Activated CD8-positive, alpha-beta memory T cell treated with anti-CD3 and anti-CD28 coated beads, Interleukin-2, amount 50 U/mL, for 4 hours (primary cell): ENCODE data around the gene SLC22A15.
"Not testable (repeated sequence)": the region's sequence is repeated elsewhere in the genome, so short reads cannot be mapped to it uniquely, and the experiment has no call there.

Experiments
- DNase-seq: peaks from one replicate; pipeline ENCODE4 v3.0.0-alpha.2; 2020

The SLC22A15 gene

DNA sequence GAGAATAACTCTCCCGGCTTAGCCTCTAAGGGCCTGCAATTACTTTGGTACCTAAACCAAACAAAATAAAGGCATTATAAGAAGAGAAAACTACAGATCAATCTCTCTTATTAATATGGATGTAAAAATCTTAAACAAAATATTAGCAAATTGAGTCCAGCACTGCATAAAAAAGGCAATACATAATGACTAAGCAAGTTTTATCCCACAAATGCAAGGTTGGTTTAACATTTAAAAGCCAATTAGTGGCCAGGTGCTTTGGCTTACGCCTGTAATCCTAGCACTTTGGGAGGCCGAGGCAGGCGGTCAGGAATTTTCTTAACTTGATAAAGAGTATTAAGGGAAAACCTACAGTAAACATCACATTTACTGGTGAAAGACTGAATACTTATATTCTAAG lies 67.8 kb downstream of the SLC22A15 start:
- no peak for DNase-seq

DNA sequence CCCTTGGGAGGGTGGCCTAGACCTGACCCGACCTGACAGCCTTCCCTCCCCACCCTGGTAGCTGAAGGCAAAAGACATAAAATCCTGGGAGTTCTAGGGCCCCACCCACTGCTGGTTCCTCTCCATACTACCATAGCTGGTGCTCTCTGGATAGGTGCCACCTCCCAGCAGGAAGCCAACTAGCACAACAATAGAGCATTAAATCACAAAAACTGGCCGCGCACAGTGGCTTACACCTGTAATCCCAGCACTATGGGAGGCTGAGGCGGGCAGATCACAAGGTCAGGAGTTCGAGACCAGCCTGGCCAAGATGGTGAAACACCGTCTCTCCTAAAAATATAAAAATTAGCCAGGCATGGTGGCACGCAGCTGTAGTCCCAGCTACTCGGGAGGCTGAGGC lies 70.6 kb downstream of the SLC22A15 start:
- not testable (repeated sequence) for DNase-seq

DNA sequence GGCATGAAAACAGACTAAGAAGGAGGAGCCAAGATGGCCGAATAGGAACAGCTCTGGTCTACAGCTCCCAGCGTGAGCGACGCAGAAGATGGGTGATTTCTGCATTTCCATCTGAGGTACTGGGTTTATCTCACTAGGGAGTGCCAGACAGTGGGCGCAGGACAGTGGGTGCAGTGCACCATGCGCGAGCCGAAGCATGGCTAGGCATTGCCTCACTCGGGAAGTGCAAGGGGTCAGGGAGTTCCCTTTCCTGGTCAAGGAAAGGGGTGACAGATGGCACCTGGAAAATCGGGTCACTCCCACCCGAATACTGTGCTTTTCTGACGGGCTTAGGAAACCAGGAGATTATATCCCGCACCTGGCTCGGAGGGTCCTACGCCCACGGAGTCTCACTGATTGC lies 75.6 kb downstream of the SLC22A15 start:
- DNase-seq = not testable (repeated sequence)

DNA sequence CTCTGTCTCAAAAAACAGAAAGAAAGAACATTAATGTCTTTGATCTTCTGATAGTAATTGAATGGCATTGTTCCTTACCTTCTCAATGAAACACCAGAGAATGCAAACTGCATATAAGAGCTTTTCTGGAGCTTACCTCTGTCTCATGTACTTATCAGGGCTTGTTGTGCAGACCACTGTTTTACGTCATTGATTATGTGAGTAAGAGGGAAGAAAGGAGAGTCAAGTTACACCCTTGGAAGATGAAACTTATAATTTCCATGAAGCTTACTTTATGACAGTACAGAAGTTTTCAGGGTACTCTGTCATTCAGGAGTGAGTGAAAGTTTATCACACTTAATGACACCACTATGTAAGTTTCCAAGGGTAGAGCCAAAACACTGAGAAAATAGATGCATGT lies 85.9 kb downstream of the SLC22A15 start:
- no peak for DNase-seq

DNA sequence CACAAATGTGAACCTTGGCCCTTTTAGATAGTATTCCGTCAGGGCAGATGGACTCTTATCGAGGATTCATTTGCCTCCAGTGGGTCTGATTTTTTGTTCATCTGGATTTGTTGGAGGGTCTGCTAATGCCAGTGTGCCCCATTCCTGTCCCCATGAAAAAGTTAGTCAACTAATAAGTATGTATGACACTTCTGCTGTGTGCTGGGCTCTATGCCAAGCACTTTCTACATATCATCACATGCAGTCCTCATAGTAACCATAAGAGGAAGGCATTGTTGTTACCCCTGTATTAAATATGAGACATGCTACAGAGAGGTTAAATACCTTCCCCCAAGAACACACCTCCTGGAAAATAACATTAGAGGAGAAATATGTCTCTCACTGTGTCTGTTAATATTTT lies 88.3 kb downstream of the SLC22A15 start:
- DNase-seq = no peak

DNA sequence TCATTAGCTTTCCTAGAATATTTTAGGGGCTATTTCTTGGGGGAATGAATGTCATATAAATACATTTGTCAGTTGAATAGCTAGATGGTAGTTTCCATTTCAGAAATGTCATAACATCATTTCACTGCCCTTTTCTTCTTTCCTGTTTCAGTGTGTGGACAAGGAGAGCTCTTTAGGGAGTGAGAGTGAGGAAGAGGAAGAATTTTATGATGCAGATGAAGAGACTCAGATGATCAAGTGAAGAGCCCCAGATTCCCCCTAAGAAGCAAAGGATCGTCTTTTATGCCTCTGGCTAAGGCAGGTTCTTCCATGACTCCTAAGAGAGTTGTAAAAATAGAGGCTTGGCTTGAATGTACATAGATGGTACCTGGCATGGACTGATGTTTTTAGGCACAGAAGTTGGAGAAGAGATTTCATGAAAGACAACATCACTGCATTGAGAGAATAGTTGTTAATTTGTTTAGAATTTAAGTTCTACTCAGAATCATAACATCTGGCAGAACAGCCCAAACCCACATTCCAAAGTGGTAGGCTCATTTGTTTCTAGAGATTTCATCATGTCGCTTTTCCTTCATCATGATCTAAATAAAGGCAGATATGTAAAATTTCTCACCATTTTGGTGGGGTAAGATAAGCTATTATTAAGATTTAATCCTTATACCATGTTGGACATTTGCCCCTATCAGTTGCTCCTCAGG lies 90.7 kb downstream of the SLC22A15 start:
- no peak for DNase-seq

DNA sequence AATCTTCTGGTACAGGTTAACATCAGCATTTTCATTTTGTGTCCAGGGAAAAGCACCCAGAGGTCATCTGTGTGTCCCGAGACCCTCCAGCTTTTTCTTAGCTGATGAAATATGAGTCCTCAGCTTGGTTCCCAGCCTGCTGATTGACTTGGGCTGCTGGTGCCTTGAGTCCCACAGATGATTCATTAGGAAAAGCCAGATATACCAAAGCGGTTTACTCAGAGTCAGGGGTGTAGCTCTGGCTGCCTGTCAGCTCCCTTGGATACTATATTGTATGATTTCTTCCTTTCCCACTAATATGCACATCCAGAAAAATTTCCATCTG lies 91.2 kb downstream of the SLC22A15 start:
- DNase-seq = no peak

DNA sequence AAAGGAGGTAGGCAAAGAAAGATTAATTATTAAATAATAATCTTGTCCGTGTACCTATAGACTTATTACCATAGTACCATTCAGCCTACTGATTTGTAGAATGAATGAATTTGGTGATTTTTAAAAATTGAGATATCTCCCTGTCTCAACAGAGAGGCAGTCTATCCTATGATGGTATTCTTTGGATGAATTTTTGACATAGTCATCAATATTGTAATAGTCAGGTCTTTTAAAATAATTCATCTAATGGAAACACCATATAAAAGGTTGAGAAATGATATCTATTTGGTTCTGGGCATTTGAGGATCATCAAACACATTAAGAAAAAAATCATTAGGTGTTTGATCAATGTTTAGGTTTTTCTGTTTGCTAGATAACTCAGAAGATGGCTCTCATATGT lies 99.3 kb downstream of the SLC22A15 start:
- no peak for DNase-seq

DNA sequence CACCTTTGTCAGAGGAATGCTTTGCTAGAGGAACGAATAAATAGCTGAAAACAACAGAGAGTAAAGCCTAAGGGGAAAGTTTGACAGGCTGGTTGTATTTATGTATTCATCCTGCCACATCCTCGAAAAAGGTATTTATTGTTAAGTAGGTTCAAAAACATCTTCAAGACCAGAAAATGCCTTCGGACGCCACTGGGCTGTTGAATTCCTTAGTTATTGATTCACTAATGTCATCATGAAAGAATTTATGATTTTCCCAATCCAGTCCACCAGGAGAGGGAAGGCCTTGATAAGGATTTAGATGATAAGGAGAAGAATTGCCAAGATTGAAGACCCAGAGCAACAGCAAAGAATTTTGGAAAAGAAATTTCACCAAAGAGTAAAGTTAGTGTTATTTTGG lies 99.7 kb downstream of the SLC22A15 start:
- no peak for DNase-seq

DNA sequence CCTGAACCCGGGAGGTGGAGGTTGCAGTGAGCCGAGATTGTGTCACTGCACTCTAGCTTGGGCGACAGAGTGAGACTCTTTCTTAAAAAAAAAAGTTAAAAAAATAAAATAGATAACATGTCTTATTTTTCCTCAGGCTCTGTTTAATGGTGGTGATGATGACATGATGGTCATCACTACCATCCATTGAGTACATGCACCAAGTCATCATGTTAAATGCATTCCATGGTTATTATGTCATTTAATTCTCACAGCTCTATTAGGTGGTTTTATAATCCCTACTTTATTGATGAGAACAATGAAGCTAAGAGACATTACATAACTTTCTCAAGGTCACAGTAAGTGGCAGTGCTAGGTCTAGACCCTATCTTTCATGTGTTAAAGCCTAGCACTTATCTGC lies 100.5 kb downstream of the SLC22A15 start:
- DNase-seq = no peak

DNA sequence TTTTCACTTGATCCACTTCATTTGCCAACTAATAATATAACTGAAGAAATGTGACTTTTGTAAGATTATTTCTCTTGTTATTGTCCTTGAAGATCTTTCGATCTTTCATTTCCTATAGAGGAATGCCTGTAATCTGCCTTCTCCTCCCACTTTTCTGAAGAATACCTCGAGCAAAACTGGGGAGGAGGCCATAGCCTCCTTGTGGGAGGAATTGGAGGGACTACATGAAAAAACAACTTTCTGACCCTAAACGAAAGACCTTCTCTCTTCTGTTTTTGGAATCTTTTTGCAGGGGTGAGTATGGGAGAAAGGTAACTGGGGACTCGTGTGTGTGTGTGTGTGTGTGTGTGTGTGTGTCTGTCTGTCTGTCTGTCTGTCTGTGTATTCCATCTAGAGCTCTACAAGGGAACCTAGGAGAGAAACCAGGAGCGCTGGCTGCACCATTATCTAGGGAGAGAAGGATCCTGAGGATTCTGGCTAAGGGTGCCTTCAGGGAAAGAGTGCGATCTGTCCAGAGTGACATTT lies 102.4 kb downstream of the SLC22A15 start:
- no peak for DNase-seq

DNA sequence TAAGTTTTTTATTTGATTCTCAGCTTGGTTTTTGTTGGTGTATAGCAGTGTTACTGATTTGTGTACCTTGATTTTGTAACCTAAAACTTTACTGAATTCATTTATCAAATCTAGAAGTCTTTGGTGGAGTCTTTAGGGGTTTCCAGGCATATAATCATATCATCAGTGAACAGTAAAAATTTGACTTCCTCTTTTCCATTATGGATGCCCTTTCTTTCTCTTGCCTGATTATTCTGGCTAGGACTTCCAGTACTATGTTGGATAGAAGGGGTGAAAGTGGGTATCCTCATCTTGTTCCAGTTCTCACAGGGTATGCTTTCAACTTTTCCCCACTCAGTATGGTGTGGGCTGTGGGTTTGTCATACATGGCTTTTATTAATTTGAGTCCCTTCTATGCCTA lies 111.3 kb downstream of the SLC22A15 start:
- no peak for DNase-seq

DNA sequence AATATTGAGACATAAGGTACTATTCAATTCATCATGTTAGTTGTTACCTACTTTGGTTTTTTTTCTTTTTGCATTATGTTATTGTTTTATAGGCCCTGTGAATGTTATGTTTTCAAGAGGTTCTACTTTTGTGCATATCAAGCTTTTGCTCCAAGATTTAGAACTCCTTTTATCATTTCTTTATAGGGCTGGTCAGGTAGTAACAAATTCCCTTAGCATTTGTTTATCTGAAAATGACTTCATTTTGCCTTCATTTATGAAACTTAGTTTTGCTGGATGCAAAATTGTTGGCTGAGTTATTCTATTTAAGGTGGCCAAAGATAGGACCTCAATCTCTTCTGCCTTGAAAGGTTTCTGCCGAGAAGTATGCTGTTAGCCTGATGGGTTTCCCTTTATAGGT lies 113.6 kb downstream of the SLC22A15 start:
- no peak for DNase-seq

DNA sequence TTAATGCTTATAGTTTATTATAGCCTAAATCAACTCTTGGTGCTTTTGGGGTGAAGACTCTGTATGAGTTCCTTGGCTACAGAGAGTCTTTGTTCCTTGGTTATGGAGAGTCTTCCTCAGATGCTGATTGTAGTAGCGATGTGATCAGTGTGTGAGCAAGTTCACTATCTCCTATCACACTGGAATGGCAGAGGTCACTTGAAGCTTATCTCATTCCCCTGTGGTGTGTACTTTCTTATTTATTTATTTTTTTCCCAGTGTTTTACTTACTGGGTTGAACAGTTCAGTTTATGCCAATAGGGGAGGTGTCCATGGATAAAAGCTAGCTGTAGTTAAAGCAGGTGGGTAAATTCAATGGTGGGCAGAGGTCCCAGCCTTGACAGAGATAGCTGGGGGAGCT lies 114.8 kb downstream of the SLC22A15 start:
- no peak for DNase-seq

DNA sequence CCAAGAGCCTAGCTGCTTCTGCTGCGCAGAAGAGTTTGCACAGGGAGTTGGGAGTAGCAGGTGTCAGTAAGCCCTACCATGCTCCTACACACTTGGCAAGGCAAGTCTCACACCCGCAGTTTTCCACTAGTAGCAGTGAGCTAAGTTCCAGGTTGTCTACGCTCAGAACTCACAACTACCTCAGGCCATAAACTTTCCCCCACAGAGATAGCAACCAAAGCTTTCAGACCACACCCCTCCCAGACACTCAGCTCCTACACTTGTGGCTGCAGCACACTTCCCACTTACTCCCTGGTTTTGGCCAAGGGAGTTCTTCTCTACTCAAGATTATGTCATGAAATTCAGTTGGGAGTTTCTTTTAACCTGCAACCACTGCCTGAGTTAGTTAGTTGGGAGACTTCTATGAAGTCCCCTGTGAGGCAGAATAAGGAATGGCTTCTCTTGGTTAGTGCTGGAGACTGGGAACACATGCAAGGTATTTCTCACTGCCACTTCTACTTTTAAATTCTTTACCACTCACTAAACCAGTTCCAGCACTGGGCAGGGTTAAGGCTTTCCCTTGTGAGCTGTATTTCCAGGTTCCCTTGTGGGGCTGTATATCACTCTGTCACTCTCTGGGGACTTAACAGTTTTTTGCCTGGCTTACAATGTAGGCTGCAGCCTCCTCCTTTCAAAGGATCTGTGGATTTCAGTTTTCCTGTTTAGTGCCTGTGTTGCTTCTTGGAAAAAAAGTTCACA lies 116.6 kb downstream of the SLC22A15 start:
- no peak for DNase-seq

DNA sequence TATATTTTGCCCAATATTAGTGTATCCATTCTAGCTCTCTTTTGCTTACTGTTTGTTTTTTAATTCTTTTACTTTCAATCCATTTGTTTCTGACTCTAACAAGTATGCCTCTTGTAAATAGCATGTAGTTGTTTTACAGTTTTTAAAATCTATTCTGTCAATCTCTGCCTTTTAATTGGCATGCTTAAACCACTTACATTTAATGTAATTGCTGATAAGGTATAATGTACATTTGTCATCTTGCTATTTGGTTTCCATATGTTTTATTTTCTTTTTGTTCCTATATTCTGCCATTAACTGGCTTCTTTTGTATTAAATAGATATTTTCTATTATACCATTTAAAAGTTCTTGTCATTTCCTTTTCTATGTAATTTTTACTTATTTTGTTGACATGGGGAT lies 118.7 kb downstream of the SLC22A15 start:
- no peak for DNase-seq

DNA sequence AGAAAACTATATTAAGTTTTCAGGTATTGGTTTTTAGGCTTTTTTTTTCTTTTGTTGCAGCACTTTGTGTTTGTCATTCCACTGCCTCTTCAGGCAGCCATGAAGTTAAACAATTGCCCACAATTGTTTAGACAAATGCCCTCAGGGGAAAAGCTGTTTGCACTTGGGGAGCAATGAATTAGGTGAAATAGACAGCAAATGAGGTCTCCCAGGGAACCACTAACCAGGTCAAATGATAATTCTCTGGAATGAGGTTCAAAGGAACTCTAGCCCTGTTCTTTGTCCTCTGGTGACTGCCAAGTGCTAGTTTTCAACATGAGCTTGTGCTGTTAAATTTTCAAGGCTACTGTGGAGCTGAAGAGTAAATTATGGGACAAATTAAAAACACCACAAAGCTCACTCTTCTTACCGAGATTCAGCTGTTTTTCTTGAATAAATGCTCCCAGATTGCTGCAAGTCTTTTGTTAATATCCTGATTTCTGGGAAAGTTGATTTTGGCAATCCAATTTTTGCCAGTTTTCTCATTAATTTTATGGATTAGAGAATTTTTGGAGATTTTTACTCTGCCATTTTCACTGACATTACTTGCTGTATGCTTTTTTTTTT lies 119.8 kb downstream of the SLC22A15 start:
- DNase-seq = no peak

DNA sequence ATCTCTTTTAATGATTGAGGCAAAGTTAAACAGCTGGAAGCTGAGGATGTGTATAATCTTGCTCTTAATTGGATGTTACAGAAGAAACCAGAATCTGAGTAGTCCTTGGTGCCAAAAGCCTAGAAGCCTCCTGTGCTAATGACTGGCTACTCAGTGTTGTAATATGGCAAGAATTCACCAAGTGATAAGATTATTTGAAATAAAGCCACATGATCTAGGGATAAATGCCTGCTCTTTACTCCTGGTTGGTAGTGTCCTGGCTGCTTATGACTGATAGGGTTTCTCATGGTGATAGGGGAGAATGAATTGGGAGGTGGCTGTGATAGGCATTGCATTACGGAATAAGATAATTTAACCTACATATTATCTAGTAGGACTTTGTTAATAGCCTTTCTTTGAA lies 121.3 kb downstream of the SLC22A15 start:
- no peak for DNase-seq

DNA sequence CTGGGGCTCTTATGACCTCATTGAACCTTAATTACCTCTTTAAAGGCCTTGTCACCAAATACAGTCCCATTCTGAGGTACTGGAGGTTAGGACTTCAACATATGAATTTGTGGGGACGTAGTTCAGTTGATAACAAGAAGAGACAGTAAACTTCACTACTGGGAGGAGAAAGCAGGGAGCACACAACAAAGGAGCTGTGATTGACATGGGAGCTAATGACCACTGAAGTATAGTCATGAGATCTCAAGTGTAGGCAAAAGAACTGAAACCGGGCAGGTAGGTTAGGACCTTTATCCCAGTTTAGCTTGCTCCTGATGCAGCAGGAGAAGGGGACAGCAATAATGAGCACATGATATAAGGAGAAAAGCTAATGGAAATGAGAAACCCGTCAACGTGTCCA lies 123.1 kb downstream of the SLC22A15 start:
- DNase-seq = no peak

DNA sequence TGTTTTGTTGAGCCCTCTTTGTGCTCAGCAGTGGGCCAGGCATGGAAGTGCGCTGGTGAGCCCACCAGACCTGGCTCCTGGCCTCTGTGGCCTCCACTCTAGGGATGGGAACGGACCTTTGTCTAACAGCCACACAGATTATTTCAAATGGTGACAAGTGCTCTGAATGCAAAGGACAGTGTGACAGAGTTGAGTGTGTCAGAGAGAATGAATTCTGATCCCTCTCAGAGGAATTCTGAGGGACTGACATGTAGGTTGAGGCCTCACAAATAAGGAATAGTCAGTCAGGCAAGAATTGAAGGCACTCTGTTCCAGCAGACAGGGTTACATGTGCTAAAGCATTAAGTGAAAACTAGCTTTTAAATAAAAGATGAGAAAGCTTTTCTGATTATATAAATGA lies 123.6 kb downstream of the SLC22A15 start:
- DNase-seq = no peak

DNA sequence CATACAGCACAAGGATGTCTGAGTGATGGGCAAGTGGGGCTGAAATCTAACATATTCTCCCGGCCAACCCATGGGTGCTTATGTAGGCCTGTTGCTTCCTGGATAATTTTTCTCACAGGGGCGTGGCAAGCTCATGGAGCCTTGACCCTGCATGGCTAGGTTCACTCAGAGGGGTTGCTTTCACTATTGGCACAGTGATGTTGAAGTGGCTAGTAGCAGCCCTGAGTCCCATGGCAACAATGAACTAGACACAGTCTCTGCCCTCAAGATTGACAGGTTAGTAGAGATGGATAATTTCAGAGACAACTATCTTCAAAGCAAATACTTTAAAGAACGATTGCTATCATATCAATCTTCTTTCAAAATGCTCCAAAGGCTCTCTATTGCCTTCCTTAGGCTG lies 128.4 kb downstream of the SLC22A15 start:
- DNase-seq = no peak

DNA sequence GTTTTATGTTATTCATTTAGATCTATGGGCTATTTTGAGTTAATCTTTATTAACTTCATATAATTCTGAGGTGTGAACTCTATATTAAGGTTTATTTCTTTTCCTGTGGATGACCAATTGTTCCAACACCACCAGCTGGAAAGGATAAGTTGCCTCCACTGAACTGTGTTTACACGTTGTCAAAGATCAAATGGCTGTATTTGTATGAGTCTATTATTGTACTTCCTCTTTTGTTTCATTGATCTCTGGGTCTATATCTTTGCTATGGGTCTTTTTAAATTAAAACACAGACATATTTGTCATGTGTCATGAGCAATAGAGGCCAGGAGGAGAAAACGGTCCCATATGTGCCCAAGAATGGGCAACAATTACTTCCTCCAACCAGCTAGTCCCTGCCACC lies 129.7 kb downstream of the SLC22A15 start:
- no peak for DNase-seq

DNA sequence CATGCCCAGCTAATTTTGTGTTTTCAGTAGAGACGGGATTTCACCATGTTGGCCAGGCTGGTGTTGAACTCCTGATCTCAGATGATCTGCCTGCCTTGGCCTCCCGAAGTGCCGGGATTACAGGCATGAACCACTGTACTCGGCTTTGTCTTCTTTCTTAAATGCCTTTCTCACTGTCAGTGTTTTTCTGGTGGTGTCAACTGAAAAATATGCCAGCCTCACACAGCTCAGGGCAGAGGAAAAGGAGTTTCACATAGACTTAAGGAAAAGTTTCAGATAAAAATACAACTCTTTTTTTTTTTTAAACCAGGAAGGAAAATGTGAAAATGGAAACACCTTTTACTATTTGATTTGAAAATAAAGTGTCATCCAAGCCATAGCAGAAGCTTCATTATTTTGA lies 130.3 kb downstream of the SLC22A15 start:
- no peak for DNase-seq

DNA sequence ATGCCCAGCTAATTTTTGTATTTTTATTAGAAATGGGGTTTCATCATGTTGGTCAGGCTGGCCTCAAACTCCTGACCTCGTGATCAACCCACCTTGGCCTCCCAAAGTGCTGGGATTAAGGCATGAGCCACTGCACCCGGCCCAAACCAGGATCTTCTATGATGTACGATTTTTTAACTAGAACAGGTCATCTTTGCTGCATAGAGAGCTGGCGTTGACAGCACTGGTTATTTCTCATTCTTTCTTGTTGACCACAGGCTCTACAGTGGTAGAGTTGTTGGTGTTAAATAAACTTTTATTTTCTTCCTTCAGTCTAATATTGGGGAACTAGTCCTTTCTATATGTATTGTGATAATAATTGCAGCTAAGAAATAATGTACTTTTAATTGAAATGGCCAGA lies 131.1 kb downstream of the SLC22A15 start:
- no peak for DNase-seq
